Natural killer cell treated with Interleukin-12 subunit alpha and Interleukin-12 subunit beta and Interleukin-15 and Interleukin-18, amount 100 ng/mL, for 72 hours (primary cell): ENCODE results near the gene NHEJ1. TPM values are rescaled to one million over a fixed set of nuclear protein-coding genes. Genes with fewer than 3 reads are reported as not detected.

ENCODE experiments used
- ATAC-seq, 2 donors: fragments of 150-1000 bp; cut with Tn5 transposase in 1 of 2; sonication (Bioruptor Pico), chemical (Tn5 transposase) in 1 of 2; 2 replicates each; pipeline ENCODE4 v1.10.0; 2021
- DNase-seq: peaks from one replicate; pipeline ENCODE4 v3.0.0; 2022; ENCODE audit warnings: low spot score
- H3K27ac Mint-ChIP-seq, 2 donors: 1 replicate in 1 of 2; 2 replicates in 1 of 2; pipeline ENCODE4 v1.8.0; 2022; ENCODE audit warnings: mixed read lengths in 2 of 2, mild to moderate bottlenecking in 1 of 2, moderate library complexity in 1 of 2
- H3K27me3 Mint-ChIP-seq, 2 donors: 1 replicate in 1 of 2; 2 replicates in 1 of 2; pipeline ENCODE4 v1.8.0; 2022; ENCODE audit warnings: mixed read lengths in 2 of 2
- H3K36me3 Mint-ChIP-seq: one replicate; pipeline ENCODE4 v1.8.0; 2022; ENCODE audit warnings: mixed read lengths
- H3K4me1 Mint-ChIP-seq, 2 donors: 1 replicate in 1 of 2; 2 replicates in 1 of 2; pipeline ENCODE4 v1.8.0; 2022; ENCODE audit warnings: low read depth in 2 of 2, mixed read lengths in 2 of 2, mild to moderate bottlenecking in 1 of 2
- H3K4me3 Mint-ChIP-seq: one replicate; pipeline ENCODE4 v1.8.0; 2022; ENCODE audit warnings: mixed read lengths
- H3K9me3 Mint-ChIP-seq: 2 replicates; pipeline ENCODE4 v1.8.0; 2022; ENCODE audit warnings: mixed read lengths
- total RNA-seq, 2 donors: library from RNA; stranded (reverse); gene quantifications; one replicate each; pipeline ENCODE4 v1.2.3, GENCODE V29; 2022

Gene NHEJ1
- total RNA-seq, 2 donors from 2014 or later, result 17.9 to 18.8 TPM

DNA sequence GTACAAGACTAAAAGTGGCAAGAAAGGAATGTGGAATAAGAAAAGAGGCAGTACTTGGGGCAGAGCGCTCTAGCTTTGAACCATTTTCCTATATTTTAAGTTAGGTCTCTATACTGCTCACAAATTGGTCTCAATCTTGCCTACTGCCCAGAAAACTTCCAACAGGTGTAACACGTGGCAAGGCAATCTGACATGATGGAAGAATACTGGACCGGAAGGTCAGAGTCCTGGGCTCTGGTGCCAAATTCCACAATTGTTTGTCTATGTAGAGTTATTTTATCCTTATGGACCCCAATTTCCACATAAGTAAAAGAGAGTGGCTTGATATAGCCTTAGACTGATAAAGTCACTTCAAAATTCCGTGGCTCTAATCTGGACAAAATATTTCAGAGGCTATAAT lies 28.9 kb downstream of the NHEJ1 start:
- Mint-ChIP-seq H3K4me3 (no peak overlapping the region), H3K27me3 (no peaks in the 10 kb centered on the region), H3K27ac (no peak overlapping the region), H3K4me1 (peaks cover 11 to 12% of the 10 kb centered on the region in 2 donors), H3K9me3 (no peaks in the 10 kb centered on the region), H3K36me3 (no peaks in the 10 kb centered on the region)
- no peak for ATAC-seq
- DNase-seq, result no peak

DNA sequence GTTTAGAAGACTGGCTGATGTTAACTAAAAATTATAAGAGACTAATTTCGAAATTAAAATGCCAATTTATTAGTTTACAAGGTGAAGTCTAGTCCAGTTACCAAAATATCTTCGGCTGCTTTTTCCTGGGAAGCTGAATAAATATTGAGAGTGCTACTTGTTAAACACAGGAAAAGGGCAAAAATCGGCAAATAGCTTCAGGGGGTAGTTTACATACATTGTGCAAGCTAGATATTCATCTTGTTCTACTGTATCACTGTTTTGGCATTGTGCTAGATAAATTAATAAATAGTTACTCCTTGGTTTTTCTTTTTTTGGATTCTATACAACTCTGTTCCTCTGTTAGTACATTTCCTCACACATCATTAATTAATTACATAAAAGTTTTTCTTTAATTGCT lies 29.3 kb downstream of the NHEJ1 start:
- DNase-seq, result no peak
- Mint-ChIP-seq H3K4me3 (no peak overlapping the region), H3K4me1 (peaks cover 11 to 12% of the 10 kb centered on the region in 2 donors), H3K27me3 (no peaks in the 10 kb centered on the region), H3K9me3 (no peaks in the 10 kb centered on the region), H3K27ac (no peak overlapping the region), H3K36me3 (no peaks in the 10 kb centered on the region)
- ATAC-seq, result no peak

GRCh38 chr2:219129589-219129988 lies 31.0 kb downstream of the NHEJ1 start:
- no peaks in the 10 kb centered on the region for H3K9me3 Mint-ChIP-seq
- no peak overlapping the region for H3K4me3 Mint-ChIP-seq
- DNase-seq (no peak), ATAC-seq (no peak)
- no peaks in the 10 kb centered on the region for H3K36me3 Mint-ChIP-seq
- H3K4me1 Mint-ChIP-seq, result peaks cover 20 to 22% of the 10 kb centered on the region in 2 donors
- H3K27ac Mint-ChIP-seq, result no peak overlapping the region
- no peaks in the 10 kb centered on the region for H3K27me3 Mint-ChIP-seq

DNA sequence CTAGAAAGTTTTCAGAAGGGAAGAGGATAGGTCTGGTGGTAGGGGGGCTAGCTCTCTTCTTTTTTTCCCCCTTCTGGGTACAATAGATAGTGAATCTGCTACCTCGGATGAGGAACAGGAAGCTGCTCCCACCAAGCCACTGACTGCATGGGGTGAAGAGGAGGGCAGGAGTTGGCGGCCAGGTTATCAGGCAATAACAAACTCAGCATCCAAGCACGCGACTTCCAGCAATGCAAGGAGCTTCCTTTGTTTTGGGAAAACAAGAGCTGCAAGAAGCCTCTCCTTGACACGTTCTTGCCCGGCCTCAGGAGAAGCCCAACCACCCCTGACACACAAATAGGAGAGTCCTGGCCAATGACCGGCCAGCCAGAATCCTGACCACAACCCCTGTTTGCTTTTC lies 32.2 kb downstream of the NHEJ1 start:
- Mint-ChIP-seq H3K27ac (no peak overlapping the region), H3K36me3 (no peaks in the 10 kb centered on the region), H3K9me3 (no peaks in the 10 kb centered on the region), H3K27me3 (no peaks in the 10 kb centered on the region), H3K4me3 (no peak overlapping the region), H3K4me1 (peaks cover 26 to 28% of the 10 kb centered on the region in 2 donors)
- DNase-seq (no peak), ATAC-seq (no peak)

DNA sequence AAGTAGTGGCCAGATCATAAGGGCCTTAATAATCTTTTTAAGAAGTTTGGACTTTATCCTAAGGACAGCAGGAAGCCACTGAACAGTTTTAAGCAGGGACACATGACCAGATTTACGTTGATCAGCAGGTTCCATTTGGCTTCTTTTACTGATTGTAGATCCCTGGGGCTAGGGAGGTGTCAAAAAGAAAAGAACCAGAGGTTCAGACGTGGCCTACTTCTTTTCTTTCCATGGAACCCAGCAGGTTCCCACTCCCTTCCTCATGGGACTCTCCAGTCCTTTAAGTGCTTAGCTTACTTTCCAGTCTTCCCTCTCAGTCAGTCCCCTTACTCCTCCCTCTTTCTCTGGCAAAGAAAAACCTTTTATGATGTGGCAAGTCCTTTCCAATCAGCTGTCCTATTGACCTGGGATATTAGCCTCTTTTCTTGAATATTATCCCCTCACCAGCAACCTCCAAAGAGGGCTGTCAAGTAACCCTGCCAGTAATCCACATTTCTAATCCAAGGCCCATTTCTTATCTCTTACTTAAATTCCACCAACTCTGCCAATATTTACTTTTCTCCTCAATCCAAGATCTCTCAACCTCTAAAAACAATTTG lies 33.5 kb downstream of the NHEJ1 start:
- peaks cover 28 to 31% of the 10 kb centered on the region in 2 donors for H3K4me1 Mint-ChIP-seq
- ATAC-seq (no peak), DNase-seq (no peak)
- no peak overlapping the region for H3K27ac Mint-ChIP-seq
- no peaks in the 10 kb centered on the region for H3K36me3 Mint-ChIP-seq
- H3K9me3 Mint-ChIP-seq, result no peaks in the 10 kb centered on the region
- H3K4me3 Mint-ChIP-seq, result no peak overlapping the region
- no peaks in the 10 kb centered on the region for H3K27me3 Mint-ChIP-seq

DNA sequence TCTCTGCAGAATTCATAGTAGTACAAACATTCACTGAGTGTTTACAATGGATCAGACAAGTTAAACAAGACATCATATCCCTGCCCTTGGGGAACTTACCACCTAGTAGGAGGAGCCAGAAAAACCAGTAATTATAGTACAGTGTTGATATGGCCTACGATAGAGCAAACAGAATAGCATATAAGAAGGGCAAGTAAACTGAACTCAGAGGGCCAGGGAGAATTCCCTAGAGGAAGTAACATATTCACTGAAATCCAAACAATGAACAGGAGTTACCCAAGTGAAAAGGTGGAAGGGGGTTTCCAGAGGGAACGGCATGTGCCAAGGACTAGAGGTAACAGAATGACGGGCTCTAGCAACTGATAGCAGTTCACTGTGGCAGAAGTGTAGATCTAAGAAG lies 34.1 kb downstream of the NHEJ1 start:
- H3K27me3 Mint-ChIP-seq, result no peaks in the 10 kb centered on the region
- ATAC-seq (no peak), DNase-seq (no peak)
- H3K4me1 Mint-ChIP-seq, result peaks cover 28 to 31% of the 10 kb centered on the region in 2 donors
- H3K9me3 Mint-ChIP-seq, result no peaks in the 10 kb centered on the region
- no peak overlapping the region for H3K27ac Mint-ChIP-seq
- H3K4me3 Mint-ChIP-seq, result no peak overlapping the region
- no peaks in the 10 kb centered on the region for H3K36me3 Mint-ChIP-seq

GRCh38 chr2:219125886-219126270 lies 34.7 kb downstream of the NHEJ1 start:
- Mint-ChIP-seq H3K4me3 (no peak overlapping the region), H3K27ac (no peak overlapping the region), H3K36me3 (no peaks in the 10 kb centered on the region), H3K27me3 (no peaks in the 10 kb centered on the region), H3K9me3 (no peaks in the 10 kb centered on the region), H3K4me1 (peaks cover 28 to 31% of the 10 kb centered on the region in 2 donors)
- DNase-seq, result no peak
- ATAC-seq, result no peak

GRCh38 chr2:219125225-219125885 lies 35.3 kb downstream of the NHEJ1 start:
- H3K27me3 Mint-ChIP-seq, result no peaks in the 10 kb centered on the region
- no peaks in the 10 kb centered on the region for H3K9me3 Mint-ChIP-seq
- peaks cover 28 to 31% of the 10 kb centered on the region in 2 donors for H3K4me1 Mint-ChIP-seq
- H3K4me3 Mint-ChIP-seq, result no peak overlapping the region
- no peak for DNase-seq
- no peak overlapping the region for H3K27ac Mint-ChIP-seq
- H3K36me3 Mint-ChIP-seq, result no peaks in the 10 kb centered on the region
- ATAC-seq, result no peak

GRCh38 chr2:219124381-219125110 lies 36.1 kb downstream of the NHEJ1 start:
- peak overlapping the region; percentile 16 for H3K4me3 Mint-ChIP-seq
- peak; percentile 83 to 84 for ATAC-seq
- H3K4me1 Mint-ChIP-seq, result peaks cover 28 to 32% of the 10 kb centered on the region in 2 donors
- H3K36me3 Mint-ChIP-seq, result no peaks in the 10 kb centered on the region
- peak overlapping the region in 1 of 2 donors; percentile 28 for H3K27ac Mint-ChIP-seq
- no peak for DNase-seq
- H3K27me3 Mint-ChIP-seq, result no peaks in the 10 kb centered on the region
- H3K9me3 Mint-ChIP-seq, result no peaks in the 10 kb centered on the region

DNA sequence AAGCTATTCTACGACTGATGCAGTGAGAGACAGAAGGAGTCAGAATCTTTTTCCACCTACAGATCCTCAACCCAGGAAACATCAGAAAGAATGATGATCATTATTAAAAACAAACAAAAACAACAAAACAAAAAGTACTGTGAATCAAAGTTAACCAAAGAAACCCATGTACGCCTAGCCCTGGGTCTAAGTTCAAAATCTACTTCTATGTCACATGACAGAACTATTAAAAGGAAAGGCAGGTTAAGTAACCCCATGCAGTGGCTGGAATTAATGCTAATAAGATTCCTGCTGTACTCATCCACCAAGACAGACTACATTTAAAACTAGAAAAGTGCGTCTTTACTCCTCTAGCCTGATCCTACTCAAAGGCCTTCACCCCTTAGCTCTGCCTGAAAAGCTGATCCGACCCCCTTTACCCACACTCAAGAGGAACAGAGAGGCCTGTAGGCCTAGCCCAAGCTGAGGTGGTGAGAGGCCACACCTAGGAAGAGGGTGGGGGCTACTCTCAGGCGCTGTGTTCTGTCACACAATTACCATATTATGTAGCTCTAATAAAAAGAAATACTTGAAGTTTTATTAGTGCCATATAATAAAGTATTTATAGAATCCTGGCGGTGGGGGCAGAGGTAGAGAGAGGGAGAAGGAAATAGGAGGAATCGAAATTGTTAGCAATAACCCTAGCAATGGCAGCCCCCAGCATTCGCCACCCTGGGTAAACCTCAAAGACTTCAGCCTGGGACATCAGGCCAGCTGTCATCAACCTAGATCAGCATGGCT lies 37.1 kb downstream of the NHEJ1 start:
- Mint-ChIP-seq H3K9me3 (no peaks in the 10 kb centered on the region), H3K4me3 (no peak overlapping the region), H3K27me3 (no peaks in the 10 kb centered on the region), H3K4me1 (peaks cover 28 to 31% of the 10 kb centered on the region in 2 donors), H3K36me3 (no peaks in the 10 kb centered on the region), H3K27ac (peak overlapping the region; percentile 27 to 28)
- DNase-seq (no peak), ATAC-seq (no peak)

DNA sequence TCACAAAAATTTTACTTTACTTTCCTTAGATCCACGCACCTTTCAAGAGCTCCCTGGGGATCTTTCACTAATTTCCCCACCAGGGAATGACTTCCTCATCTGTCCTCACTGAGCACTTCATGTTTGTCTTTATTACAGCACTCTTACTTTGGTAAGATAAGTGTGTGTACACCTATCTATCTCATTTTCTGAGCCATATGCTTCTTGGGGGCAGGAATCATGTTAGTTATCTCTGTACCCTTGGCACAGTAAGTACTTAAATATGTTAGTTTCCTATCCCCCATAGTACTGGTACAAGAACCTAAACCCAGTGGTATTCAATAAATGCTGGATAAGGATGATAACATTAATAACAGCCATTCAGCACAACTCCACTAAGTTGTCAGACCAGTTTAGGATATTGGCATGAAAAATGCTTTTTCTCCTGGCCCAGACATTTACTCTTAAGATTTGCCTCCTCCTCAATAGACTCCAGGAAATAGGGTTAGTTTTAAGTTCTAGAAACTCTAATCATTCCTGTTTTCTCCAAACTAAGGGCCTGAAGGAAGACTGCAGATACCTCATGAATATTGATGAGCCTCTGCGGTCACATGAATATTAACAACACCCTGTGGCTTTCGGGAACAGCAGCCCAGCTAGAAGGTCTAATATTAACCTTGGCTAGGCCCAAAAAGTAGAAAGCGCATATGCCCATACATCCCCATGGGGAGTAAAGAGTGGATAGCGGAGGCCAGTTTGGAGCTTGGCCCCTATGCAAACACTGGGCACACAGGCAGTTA lies 38.2 kb downstream of the NHEJ1 start:
- H3K36me3 Mint-ChIP-seq, result no peaks in the 10 kb centered on the region
- H3K4me1 Mint-ChIP-seq, result peaks cover 28 to 31% of the 10 kb centered on the region in 2 donors
- no peak overlapping the region for H3K4me3 Mint-ChIP-seq
- no peaks in the 10 kb centered on the region for H3K9me3 Mint-ChIP-seq
- H3K27ac Mint-ChIP-seq, result no peak overlapping the region
- ATAC-seq (no peak), DNase-seq (no peak)
- H3K27me3 Mint-ChIP-seq, result no peaks in the 10 kb centered on the region

DNA sequence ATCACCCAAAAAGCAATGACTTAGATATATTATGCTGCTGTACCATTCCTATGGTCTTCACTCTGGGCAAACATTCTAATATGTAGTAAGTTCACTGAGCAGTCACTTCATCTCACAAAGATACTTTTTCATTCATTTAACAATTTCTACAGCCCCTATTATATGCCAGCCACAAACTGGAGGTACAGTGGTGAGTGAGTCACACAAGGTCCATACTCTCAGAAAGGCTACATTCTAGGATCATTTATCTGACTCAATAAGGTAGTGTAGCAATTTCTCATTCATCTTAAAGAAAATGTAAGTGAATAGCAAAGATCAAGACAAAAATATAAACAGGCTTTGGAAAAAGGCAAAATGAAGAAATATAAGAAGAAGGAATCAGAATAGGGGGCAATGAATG lies 40.5 kb downstream of the NHEJ1 start:
- H3K4me1 Mint-ChIP-seq, result peaks cover 23 to 27% of the 10 kb centered on the region in 2 donors
- no peaks in the 10 kb centered on the region for H3K27me3 Mint-ChIP-seq
- no peaks in the 10 kb centered on the region for H3K36me3 Mint-ChIP-seq
- H3K4me3 Mint-ChIP-seq, result no peak overlapping the region
- no peak for ATAC-seq
- no peak overlapping the region for H3K27ac Mint-ChIP-seq
- no peaks in the 10 kb centered on the region for H3K9me3 Mint-ChIP-seq
- no peak for DNase-seq

DNA sequence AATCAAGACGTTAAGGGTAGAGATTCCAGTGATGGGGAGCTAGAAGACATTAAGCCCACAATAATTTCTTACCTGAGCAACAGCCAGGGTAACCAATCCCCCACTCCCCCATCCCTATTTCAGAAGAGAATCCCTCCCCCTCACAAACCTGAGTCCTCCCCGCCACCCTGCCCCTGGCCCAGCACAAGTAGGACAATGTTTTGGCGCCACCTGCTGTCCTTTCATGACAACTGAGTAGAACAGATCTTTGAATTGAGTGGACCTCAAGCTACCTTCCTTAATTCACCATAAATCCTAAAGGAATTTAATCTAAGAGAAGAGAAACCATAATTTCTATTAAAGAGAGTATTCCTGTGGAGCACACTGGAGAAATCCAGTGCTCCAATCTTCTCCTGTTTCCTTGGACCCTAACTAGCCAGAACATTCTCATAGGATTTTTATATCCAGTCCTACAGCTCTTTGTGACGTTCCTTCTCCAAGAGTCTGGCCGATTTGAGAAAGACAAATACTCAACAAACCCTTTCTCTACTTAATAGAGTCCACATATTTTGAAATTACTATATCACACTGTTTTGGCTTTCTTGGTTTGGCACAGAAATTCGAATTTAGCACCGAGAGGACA lies 41.1 kb downstream of the NHEJ1 start:
- DNase-seq, result no peak
- H3K4me3 Mint-ChIP-seq, result no peak overlapping the region
- no peak overlapping the region for H3K27ac Mint-ChIP-seq
- peaks cover 17 to 21% of the 10 kb centered on the region in 2 donors for H3K4me1 Mint-ChIP-seq
- H3K27me3 Mint-ChIP-seq, result no peaks in the 10 kb centered on the region
- no peaks in the 10 kb centered on the region for H3K9me3 Mint-ChIP-seq
- no peak for ATAC-seq
- no peaks in the 10 kb centered on the region for H3K36me3 Mint-ChIP-seq
